Posterior vena cava (tissue), 2 donors: ENCODE measurements around the gene PGAP2. TPM values are rescaled to one million over a fixed set of nuclear protein-coding genes. Genes with fewer than 3 reads are reported as not detected.

Experiments used
- DNase-seq: peaks from one replicate; pipeline ENCODE4 v3.0.0-alpha.2; 2020; ENCODE audit warnings: low spot score
- intact Hi-C, 2 donors: fragments of 100-400 bp; cut with DNase I; formaldehyde crosslinking; loops; one replicate each; pipeline versions ENCODE4 v1.14.1 to v1.14.2; 2022 to 2023
- total RNA-seq, 2 donors: library from RNA; stranded (reverse); fragmentation: NEBNext Ultra II Directional; extraction: Animal tissue kit (Norgen Biotek cat#: 25700); gene quantifications; one replicate each; pipeline ENCODE4 v1.2.1, GENCODE V29; 2021
- donor health status: DM: yes; HTN: yes; CAD: no.
- donor health status: DM: yes; HTN: yes; CAD: no.

Gene PGAP2
- total RNA-seq, 2 donors from 2014 or later = 5.4 to 9.2 TPM

DNA sequence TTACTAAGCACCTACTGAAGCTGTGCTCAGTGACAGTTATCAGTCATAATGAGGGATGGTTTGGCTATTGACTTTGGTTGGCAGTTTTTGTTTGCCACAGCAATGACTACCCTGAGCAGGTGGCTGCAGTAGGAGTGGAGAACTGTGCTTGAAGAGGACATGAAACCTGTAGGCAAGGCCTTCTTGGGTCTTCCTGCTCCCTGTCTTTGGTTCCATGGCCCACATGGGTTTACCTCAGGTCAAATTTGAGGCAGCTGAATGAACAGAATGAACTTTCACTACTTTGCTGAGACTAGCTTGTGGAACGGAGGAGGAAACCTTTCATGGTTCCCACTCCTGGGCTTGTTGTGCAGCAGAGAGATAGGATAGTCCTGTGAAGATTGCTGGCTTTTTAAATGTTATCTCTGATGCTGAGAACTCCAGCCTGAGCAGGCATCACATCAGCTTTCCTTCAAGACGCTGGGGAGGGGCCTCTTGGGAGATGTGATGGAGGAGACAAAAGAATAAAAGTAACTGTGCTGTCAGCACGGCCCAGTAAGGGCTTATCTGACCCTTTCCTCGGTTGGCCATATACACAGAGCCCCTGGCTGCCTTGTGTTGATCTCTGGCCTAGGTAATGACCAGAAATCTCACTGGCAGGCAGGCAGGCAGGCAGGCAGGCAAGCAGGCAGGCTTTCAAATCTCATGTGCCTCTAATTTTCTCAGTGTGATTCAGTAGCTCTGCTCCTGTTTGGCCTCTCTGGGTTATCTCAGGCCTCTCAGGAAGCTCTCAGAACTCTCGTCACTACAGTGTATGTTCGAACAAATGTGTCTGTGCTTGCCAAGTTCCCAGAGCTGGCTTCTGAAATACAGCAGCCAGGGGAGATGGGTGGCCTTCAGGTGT is 59.1 kb downstream of the PGAP2 start:
- DNase-seq = no peak
- intact Hi-C loops = no loop called here

DNA sequence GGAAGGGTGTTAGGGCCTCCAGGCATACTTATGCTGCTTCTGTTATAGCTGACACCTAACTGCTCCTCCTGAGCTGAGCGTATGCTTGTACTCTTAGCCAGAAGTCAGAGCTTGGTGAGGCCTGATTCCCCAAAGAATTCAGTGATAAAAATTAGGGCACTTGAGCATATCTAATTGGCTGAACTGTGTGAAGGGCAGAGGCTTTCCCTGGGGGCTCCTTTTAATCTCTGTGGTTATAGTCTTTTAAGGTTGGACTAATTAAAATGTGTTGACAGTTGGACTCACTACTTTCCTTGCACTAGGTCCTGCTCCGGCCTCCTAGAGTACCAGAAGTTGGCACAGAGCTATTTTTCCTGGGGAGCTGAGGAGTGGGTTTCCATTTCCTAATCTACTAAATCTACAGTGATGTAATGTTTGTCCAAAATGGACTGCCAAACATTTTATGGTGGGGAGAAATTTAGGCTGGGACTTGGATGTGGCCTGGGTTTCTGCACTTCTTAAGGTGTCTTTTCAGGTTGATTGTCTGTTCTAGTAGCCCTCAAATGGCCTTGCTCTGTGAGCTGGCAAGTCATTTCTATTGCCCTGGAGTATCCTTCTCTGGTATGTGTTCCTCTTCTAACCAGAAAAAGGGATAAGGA is 65.5 kb downstream of the PGAP2 start:
- intact Hi-C loops = no loop called here
- DNase-seq = no peak

Other genes starting within 250 kb of the PGAP2 start
- gene ART5, start 166.6 kb upstream of the PGAP2 start, total RNA-seq = not detected
- under 1 TPM in 1 of 2 donors, not detected in 1; 0.42 TPM for gene ART1, start 163.4 kb upstream of the PGAP2 start, total RNA-seq
- under 1 TPM; 0.52 to 0.83 TPM for gene CHRNA10, start 137.2 kb upstream of the PGAP2 start, total RNA-seq
- 10 to 100 TPM; 51.6 to 53.8 TPM for gene NUP98, start 11.0 kb upstream of the PGAP2 start, total RNA-seq
- 10 to 100 TPM; 52.0 to 55.0 TPM for gene RHOG, start 32.4 kb downstream of the PGAP2 start, total RNA-seq
- 10 to 100 TPM; 66.9 to 81.7 TPM for gene STIM1, start 47.1 kb downstream of the PGAP2 start, total RNA-seq